HFFc6 (cell line): Measurements from ENCODE around the gene TPBGL. TPM values are rescaled to one million over a fixed set of nuclear protein-coding genes. Genes with fewer than 3 reads are reported as not detected.
A peak's percentile ranks its signal among the peaks of the same experiment; 100 is the strongest.

Experiments
- DNase-seq: peaks from one replicate; pipeline ENCODE4 v3.0.0-alpha.2; 2018
- H3K27ac Mint-ChIP-seq: 2 replicates; pipeline ENCODE4 v1.8.0; 2020; ENCODE audit warnings: mild to moderate bottlenecking, mixed read lengths
- H3K27me3 Mint-ChIP-seq: 2 replicates; pipeline ENCODE4 v1.8.0; 2021; ENCODE audit warnings: mild to moderate bottlenecking, moderate library complexity, mixed read lengths; ENCODE audit not compliant: insufficient read depth
- H3K36me3 Mint-ChIP-seq: 2 replicates; pipeline ENCODE4 v1.8.0; 2021; ENCODE audit warnings: low read depth, mixed read lengths
- H3K4me1 Mint-ChIP-seq: 2 replicates; pipeline ENCODE4 v1.8.0; 2020; ENCODE audit warnings: low read depth, mixed read lengths
- H3K4me3 Mint-ChIP-seq: 2 replicates; pipeline ENCODE4 v1.8.0; 2020; ENCODE audit warnings: mild to moderate bottlenecking, moderate library complexity, mixed read lengths
- H3K9me3 Mint-ChIP-seq: 2 replicates; pipeline ENCODE4 v1.8.0; 2020; ENCODE audit warnings: mild to moderate bottlenecking, mixed read lengths
- CTCF ChIP-seq: fragments of 200-600 bp; sonication (generic); IDR thresholded peaks from 2 replicates; pipeline ENCODE4 v1.5.0; 2021; ENCODE audit warnings: antibody characterized with exemption, mild to moderate bottlenecking
- total RNA-seq, 6 experiments: library from RNA; stranded (reverse); fragmentation: NEBNext Ultra II Directional; extraction: Animal tissue kit (Norgen Biotek cat#: 25700); gene quantifications; 2 replicates in 1 of 6; 3 replicates in 5 of 6; pipeline ENCODE4 v1.2.3, GENCODE V29; 2021

Gene TPBGL
- total RNA-seq, 6 experiments from 2014 or later: not detected

- Mint-ChIP-seq H3K4me3 (no peak overlapping the region), H3K9me3 (no peaks in the 10 kb centered on the region), H3K36me3 (no peaks in the 10 kb centered on the region), H3K27ac (no peak overlapping the region), H3K4me1 (no peaks in the 10 kb centered on the region), H3K27me3 (peaks cover 28% of the 10 kb centered on the region)
- TF ChIP-seq CTCF: peak; percentile 52
- peak; percentile 67 for DNase-seq
These were observed 26.2 kb upstream of the TPBGL start for GRCh38 chr11:75214411-75214821.

- H3K9me3 Mint-ChIP-seq: no peaks in the 10 kb centered on the region
- H3K4me1 Mint-ChIP-seq: no peaks in the 10 kb centered on the region
- no peak for TF ChIP-seq CTCF
- no peak overlapping the region for H3K27ac Mint-ChIP-seq
- no peak overlapping the region for H3K4me3 Mint-ChIP-seq
- no peak for DNase-seq
- H3K27me3 Mint-ChIP-seq: peaks cover 28% of the 10 kb centered on the region
- no peaks in the 10 kb centered on the region for H3K36me3 Mint-ChIP-seq
These were observed 25.7 kb upstream of the TPBGL start for GRCh38 chr11:75214843-75215242.

- Mint-ChIP-seq H3K4me1 (no peaks in the 10 kb centered on the region), H3K27me3 (peaks cover 32% of the 10 kb centered on the region), H3K27ac (no peak overlapping the region), H3K9me3 (no peaks in the 10 kb centered on the region), H3K4me3 (no peak overlapping the region), H3K36me3 (no peaks in the 10 kb centered on the region)
- TF ChIP-seq CTCF: no peak
- no peak for DNase-seq
These were observed 20.7 kb upstream of the TPBGL start for GRCh38 chr11:75219869-75220268.

GRCh38 chr11:75223954-75224643 lies 16.5 kb upstream of the TPBGL start:
- H3K27ac Mint-ChIP-seq: no peak overlapping the region
- H3K4me1 Mint-ChIP-seq: no peaks in the 10 kb centered on the region
- H3K9me3 Mint-ChIP-seq: no peaks in the 10 kb centered on the region
- no peaks in the 10 kb centered on the region for H3K36me3 Mint-ChIP-seq
- H3K4me3 Mint-ChIP-seq: no peak overlapping the region
- H3K27me3 Mint-ChIP-seq: peaks cover 28% of the 10 kb centered on the region
- no peak for TF ChIP-seq CTCF
- no peak for DNase-seq

GRCh38 chr11:75225794-75226193 lies 14.8 kb upstream of the TPBGL start:
- no peak for DNase-seq
- H3K4me3 Mint-ChIP-seq: no peak overlapping the region
- TF ChIP-seq CTCF: no peak
- H3K4me1 Mint-ChIP-seq: no peaks in the 10 kb centered on the region
- no peaks in the 10 kb centered on the region for H3K9me3 Mint-ChIP-seq
- H3K27me3 Mint-ChIP-seq: peaks cover 36% of the 10 kb centered on the region
- no peak overlapping the region for H3K27ac Mint-ChIP-seq
- no peaks in the 10 kb centered on the region for H3K36me3 Mint-ChIP-seq
